Kidney epithelial cell (primary cell): ENCODE measurements around the gene AMHR2. TPM values are rescaled to one million over a fixed set of nuclear protein-coding genes. Genes with fewer than 3 reads are reported as not detected.
"Not testable (repeated sequence)": the region's sequence is repeated elsewhere in the genome, so short reads cannot be mapped to it uniquely, and the experiment has no call there.

Source experiments
- DNase-seq: peaks from one replicate; pipeline ENCODE4 v3.0.0-alpha.2; 2010; ENCODE audit warnings: low read depth
- H3K27me3 ChIP-seq: 2 replicates; pipeline ENCODE4 v1.6.0; 2011; ENCODE audit warnings: low read length; ENCODE audit not compliant: control insufficient read depth, insufficient read depth
- H3K36me3 ChIP-seq: 2 replicates; pipeline ENCODE4 v1.5.1; 2011; ENCODE audit warnings: low read length; ENCODE audit not compliant: control insufficient read depth, insufficient read depth
- H3K4me3 ChIP-seq: 2 replicates; pipeline ENCODE4 v1.5.1; 2011; ENCODE audit warnings: low read depth, mild to moderate bottlenecking, control low read depth, low read length
- CTCF ChIP-seq: IDR thresholded peaks from 2 replicates; pipeline ENCODE4 v1.5.1; 2011; ENCODE audit warnings: mild to moderate bottlenecking, moderate library complexity, low read length, control low read depth, inconsistent platforms; ENCODE audit not compliant: insufficient read depth, poor library complexity, severe bottlenecking
- total RNA-seq: library from RNA; depleted of rRNA; stranded (reverse); fragments of >200 nt; gene quantifications from 2 replicates; pipeline ENCODE4 v1.2.3, GENCODE V29; 2015

Gene AMHR2
- total RNA-seq, 1 donor from 2014 or later: not detected

- Histone ChIP-seq H3K4me3 (no peak overlapping the region), H3K27me3 (no peaks in the 10 kb centered on the region), H3K36me3 (peaks cover 1% of the 10 kb centered on the region)
- no peak for TF ChIP-seq CTCF
- no peak for DNase-seq
Observed at GRCh38 chr12:53410951-53411350, 12.7 kb upstream of the AMHR2 start.

DNA sequence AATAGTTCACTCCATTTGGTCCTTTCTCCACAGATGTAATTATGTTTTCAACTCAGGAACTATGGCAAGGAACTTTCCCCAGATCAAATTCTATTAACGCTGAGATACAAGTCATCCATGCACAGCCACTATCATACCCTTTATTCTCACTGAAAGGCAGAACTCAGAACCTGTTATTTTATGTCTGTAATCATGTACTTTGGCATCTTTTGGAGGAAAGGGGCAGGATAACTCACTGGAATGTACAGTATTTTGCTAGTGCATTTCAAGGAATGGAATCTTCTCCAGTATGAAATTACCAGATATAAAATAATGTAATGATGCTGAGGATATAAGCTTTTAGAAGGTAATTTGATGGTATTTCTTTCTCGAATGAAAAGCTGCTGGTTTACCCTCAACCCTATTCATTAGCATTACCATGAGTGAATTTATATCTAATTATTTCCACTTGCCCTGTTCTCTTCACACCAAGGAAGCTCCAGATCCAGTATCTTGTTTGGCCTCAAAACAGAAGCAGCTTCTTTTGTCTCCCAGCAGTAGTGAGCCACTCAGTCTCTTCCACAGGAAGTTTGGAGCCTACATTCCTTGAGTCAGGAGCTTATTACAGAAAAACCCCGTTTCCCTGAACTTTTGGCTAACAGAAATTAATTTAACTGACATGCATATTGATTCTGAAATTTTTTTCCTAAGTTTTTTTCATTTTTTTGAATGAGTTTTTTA is 10.0 kb upstream of the AMHR2 start:
- Histone ChIP-seq H3K4me3 (no peak overlapping the region), H3K36me3 (peaks cover 1% of the 10 kb centered on the region), H3K27me3 (no peaks in the 10 kb centered on the region)
- no peak for DNase-seq
- TF ChIP-seq CTCF: no peak

- Histone ChIP-seq H3K36me3 (no peaks in the 10 kb centered on the region), H3K4me3 (no peak overlapping the region), H3K27me3 (no peaks in the 10 kb centered on the region)
- TF ChIP-seq CTCF: no peak
- no peak for DNase-seq
Observed at GRCh38 chr12:53414756-53415417, 8.8 kb upstream of the AMHR2 start.

DNA sequence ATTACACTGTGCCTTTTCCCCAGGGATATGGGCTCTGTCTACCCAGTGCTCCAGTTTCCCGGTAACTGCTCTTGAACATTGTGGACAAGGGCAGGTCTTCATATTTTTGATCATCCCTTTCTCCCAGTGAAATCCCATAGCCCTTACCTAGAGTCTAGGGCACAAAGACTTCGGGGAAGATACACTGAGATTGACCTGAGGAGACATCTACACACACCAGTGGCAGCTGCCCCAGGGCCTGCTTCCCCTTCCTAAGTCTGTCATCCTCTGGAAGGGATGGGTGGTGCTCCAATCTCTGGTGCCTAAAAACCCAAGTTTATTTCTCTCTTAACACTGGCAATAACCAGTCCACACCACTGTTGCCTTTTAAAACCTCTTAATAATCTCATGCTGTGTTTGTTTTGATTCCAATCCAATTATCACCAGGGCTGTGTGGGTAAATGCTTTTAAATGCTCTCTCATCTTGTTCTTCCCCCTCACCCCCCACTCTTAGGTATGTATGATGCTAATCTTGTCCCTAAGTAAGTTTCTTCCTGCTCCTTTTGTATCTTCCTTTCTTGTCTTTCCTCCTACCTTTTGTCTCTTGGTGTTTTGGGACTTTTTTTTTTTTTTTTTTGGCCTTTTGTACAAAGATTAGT is 7.8 kb upstream of the AMHR2 start:
- DNase-seq, H3K27me3 ChIP-seq, H3K4me3 ChIP-seq, H3K36me3 ChIP-seq: not testable (repeated sequence)

GRCh38 chr12:53417291-53417816 is 6.3 kb upstream of the AMHR2 start:
- not testable (repeated sequence) for DNase-seq, H3K36me3 ChIP-seq, H3K4me3 ChIP-seq, H3K27me3 ChIP-seq

DNA sequence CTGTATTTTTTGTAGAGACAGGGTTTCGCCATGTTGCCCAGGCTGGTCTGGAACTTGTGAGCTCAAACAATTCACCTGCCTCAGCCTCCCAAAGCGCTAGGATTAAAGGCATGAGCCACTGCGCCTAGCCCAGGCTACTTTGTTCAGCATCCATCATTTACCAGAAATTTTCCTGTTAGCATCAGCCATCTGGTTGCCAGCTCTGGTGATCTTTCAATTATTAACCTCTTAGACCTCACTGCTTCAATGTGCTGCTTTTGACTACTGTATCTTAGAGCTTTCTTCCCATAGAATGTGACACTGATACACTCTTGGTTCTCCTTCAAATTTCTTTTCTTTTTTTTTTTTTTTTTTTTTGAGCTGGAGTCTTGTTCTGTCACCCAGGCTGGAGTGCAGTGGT is 5.4 kb upstream of the AMHR2 start:
- no peak overlapping the region for H3K4me3 ChIP-seq
- peak; percentile 18 for DNase-seq
- H3K36me3 ChIP-seq: no peaks in the 10 kb centered on the region
- no peak for TF ChIP-seq CTCF
- no peaks in the 10 kb centered on the region for H3K27me3 ChIP-seq
